Measurements from ENCODE around the gene FGD5.

- TF ChIP-seq CTCF (IDR thresholded peaks at IDR 0.05) (no peak), POLR2A (IDR thresholded peaks at IDR 0.05) (no peak), POLR2AphosphoS5 (IDR thresholded peaks at IDR 0.05) (no peak)
Measured at GRCh38 chr3:14946739-14947099, 128.0 kb downstream of the FGD5 start.
